Astrocyte of the spinal cord (primary cell): ENCODE data around the gene SCD5.
"Not testable (repeated sequence)": the region's sequence is repeated elsewhere in the genome, so short reads cannot be mapped to it uniquely, and the experiment has no call there.

Experiments
- DNase-seq: peaks from one replicate; pipeline ENCODE4 v3.0.0; 2011; ENCODE audit warnings: low read depth, low spot score
- H3K4me3 ChIP-seq: 2 replicates; pipeline ENCODE4 v1.5.1; 2011; ENCODE audit warnings: low read depth, mild to moderate bottlenecking, low read length, moderate library complexity
- CTCF ChIP-seq: IDR thresholded peaks from 2 replicates; pipeline ENCODE4 v1.5.1; 2012; ENCODE audit warnings: low read depth, mild to moderate bottlenecking, low read length, inconsistent platforms
- in situ Hi-C: cut with HindIII; loops from 2 replicates; pipeline ENCODE4 v1.10.0; 2017; ENCODE audit warnings: low sequenced_read_pairs

The SCD5 gene

GRCh38 chr4:82798168-82799005, at the start of gene SCD5:
Gene SCD5 (minus strand): TSS chr4:82798796. CDS start chr4:82798537, 259 bp downstream.
- TF ChIP-seq CTCF, result no peak
- peak; percentile 89 for DNase-seq
- in situ Hi-C loops, result no loop called here
- peak within 1 kb of the TSS; percentile 71 for H3K4me3 ChIP-seq

- in situ Hi-C loops, result no loop called here
- DNase-seq, result no peak
Measured at GRCh38 chr4:82842593-82842992, 44.0 kb upstream of the SCD5 start.

GRCh38 chr4:82839624-82840023, 41.0 kb upstream of the SCD5 start:
- in situ Hi-C loops, result no loop called here

More at GRCh38 chr4:82842593-82842992, 44.0 kb upstream of the SCD5 start:
- no peak overlapping the region for H3K4me3 ChIP-seq
- peak; percentile 41 for TF ChIP-seq CTCF

GRCh38 chr4:82833696-82834313, 35.2 kb upstream of the SCD5 start:
- peak; percentile 89 for DNase-seq
- no peak for TF ChIP-seq CTCF
- in situ Hi-C loops, result no loop called here
- no peak overlapping the region for H3K4me3 ChIP-seq

More at GRCh38 chr4:82839624-82840023, 41.0 kb upstream of the SCD5 start:
- DNase-seq, result no peak
- no peak overlapping the region for H3K4me3 ChIP-seq
- TF ChIP-seq CTCF, result no peak

GRCh38 chr4:82833060-82833459, 34.5 kb upstream of the SCD5 start:
- H3K4me3 ChIP-seq, in situ Hi-C loops, DNase-seq: not testable (repeated sequence)

- no peak overlapping the region for H3K4me3 ChIP-seq
- TF ChIP-seq CTCF, result no peak
- in situ Hi-C loops, result no loop called here
- DNase-seq, result no peak
Measured at GRCh38 chr4:82825425-82825824, 26.8 kb upstream of the SCD5 start.

- H3K4me3 ChIP-seq, result no peak overlapping the region
- in situ Hi-C loops, result no loop called here
- no peak for TF ChIP-seq CTCF
- peak; percentile 23 for DNase-seq
Measured at GRCh38 chr4:82823062-82823461, 24.5 kb upstream of the SCD5 start.
